HepG2 (cell line): ENCODE results near the gene WNT9A. TPM values are rescaled to one million over a fixed set of nuclear protein-coding genes. Genes with fewer than 3 reads are reported as not detected.
A peak's percentile ranks its signal among the peaks of the same experiment; 100 is the strongest.
"Not testable (repeated sequence)": the region's sequence is repeated elsewhere in the genome, so short reads cannot be mapped to it uniquely, and the experiment has no call there.

Experiments used
- ATAC-seq: fragments of 200-7000 bp; cut with Tn5 transposase; 3 replicates; pipeline ENCODE4 v1.9.1; 2020; ENCODE audit warnings: mild to moderate bottlenecking, moderate library complexity
- BruUV-seq: library from RNA; stranded (reverse); fragments of 400-500 nt; replicated peaks from 2 replicates; lab custom pipeline; 2021; lab: Mats Ljungman, UMichigan
- CTCF ChIA-PET: fragments of 300-600 bp; formaldehyde crosslinking; extraction: SDS; loops from one replicate; lab custom pipeline; 2021; ENCODE audit warnings: low total read pairs, inconsistent platforms, low intra/inter-chr PET ratio; lab: Yijun Ruan, JAX
- POLR2A ChIA-PET: fragments of 350-600 bp; sonication (Branson Sonifier 250); formaldehyde crosslinking; loops from one replicate; lab custom pipeline; 2020; ENCODE audit warnings: antibody characterized with exemption, inconsistent platforms; lab: Yijun Ruan, JAX
- DNase-seq: peaks from one replicate; pipeline ENCODE4 v3.0.0-alpha.2; 2015; ENCODE audit warnings: low spot score
- FAIRE-seq: peaks from 3 replicates; lab custom pipeline; 2011; peaks lifted over from hg19 to GRCh38; lab: Jason Lieb, UNC
- H2AFZ ChIP-seq: one replicate; pipeline ENCODE4 v1.6.1; 2011; ENCODE audit warnings: low read length, inconsistent platforms
- H3K27ac ChIP-seq: fragments of 300-600 bp; 3 replicates; pipeline ENCODE4 v1.8.0; 2011; ENCODE audit warnings: mixed run types, mild to moderate bottlenecking, mixed read lengths, low read length, inconsistent platforms; ENCODE audit not compliant: insufficient read depth; ENCODE audit errors: extremely low read length
- H3K27me3 ChIP-seq, 2 experiments: fragments of 200-600 bp in 1 of 2; 2 replicates in 1 of 2; 3 replicates in 1 of 2; pipeline versions ENCODE4 v1.6.0 to v1.8.0; 2011; ENCODE audit warnings: low read length in 2 of 2, mild to moderate bottlenecking in 2 of 2, moderate library complexity in 2 of 2, inconsistent platforms in 1 of 2; ENCODE audit not compliant: insufficient read depth in 2 of 2, control insufficient read depth in 1 of 2
- H3K36me3 ChIP-seq, 2 experiments: fragments of 200-600 bp in 1 of 2; replicated peaks in 1 of 2; 2 replicates in 1 of 2; 3 replicates in 1 of 2; pipeline versions ENCODE4 v1.5.1 to v1.8.0; 2011; ENCODE audit warnings: low read length in 2 of 2, inconsistent platforms in 1 of 2; ENCODE audit not compliant: insufficient read depth in 2 of 2, control insufficient read depth in 1 of 2
- H3K4me1 ChIP-seq: 2 replicates; pipeline ENCODE4 v1.5.1; 2012; ENCODE audit warnings: low read length, inconsistent platforms; ENCODE audit not compliant: insufficient read depth
- H3K4me2 ChIP-seq: 2 replicates; pipeline ENCODE4 v1.6.0; 2011; ENCODE audit warnings: low read depth, low read length, inconsistent platforms
- H3K4me3 ChIP-seq, 3 experiments: fragments of 200-600 bp in 1 of 3; sonication (generic), shearing (Covaris generic) in 1 of 3; replicated peaks in 1 of 3; 2 replicates each; pipeline ENCODE4 v1.5.1; 2011 to 2016; ENCODE audit warnings: low read length in 3 of 3, inconsistent platforms in 2 of 3, low read depth in 2 of 3, mild to moderate bottlenecking in 2 of 3, control low read depth in 1 of 3, mixed read lengths in 1 of 3; ENCODE audit not compliant: insufficient read depth in 1 of 3
- H3K79me2 ChIP-seq: one replicate; pipeline ENCODE4 v1.6.1; 2011; ENCODE audit warnings: low read length, inconsistent platforms; ENCODE audit not compliant: insufficient read depth
- H3K9ac ChIP-seq: 2 replicates; pipeline ENCODE4 v1.6.0; 2011; ENCODE audit warnings: mild to moderate bottlenecking, low read depth, low read length, inconsistent platforms; ENCODE audit not compliant: insufficient read depth
- H3K9me3 ChIP-seq: 2 replicates; pipeline ENCODE4 v1.5.1; 2012; ENCODE audit warnings: mild to moderate bottlenecking, low read length
- H4K20me1 ChIP-seq: 2 replicates; pipeline ENCODE4 v1.6.0; 2011; ENCODE audit warnings: inconsistent platforms, mild to moderate bottlenecking, low read length, moderate library complexity; ENCODE audit not compliant: insufficient read depth
- SP5 ChIP-seq: IDR thresholded peaks from 2 replicates; pipeline ENCODE4 v1.6.1; 2016; ENCODE audit warnings: low read depth, borderline replicate concordance
- WGBS: methylation state at CpG from one replicate; pipeline ENCODE4 v1.1.6; 2017; ENCODE audit warnings: low lambda C conversion rate; 5-methylcytosine and 5-hydroxymethylcytosine counted together
- in situ Hi-C: cut with HindIII; loops from 2 replicates; pipeline ENCODE4 v1.10.0; 2017; ENCODE audit warnings: low pct_unique_long_range_greater_than_20kb; ENCODE audit not compliant: extremely low pct_ligation_motif_present
- intact Hi-C: fragments of 100-400 bp; cut with micrococcal nuclease; formaldehyde crosslinking; loops from one replicate; pipeline ENCODE4 v1.10.0; 2022; ENCODE audit not compliant: unreplicated experiment
- polyA plus RNA-seq, 8 experiments: library from polyadenylated mRNA; depleted of rRNA in 3 of 8; stranded (reverse) in 7 of 8; unstranded in 1 of 8; fragments of >200 nt; fragmentation: Illumina TruSeq in 4 of 8; extraction: Trizol in 4 of 8; gene quantifications; 2 replicates each; pipeline versions ENCODE4 v1.2.1 to v1.2.3, GENCODE V29; 2011 to 2016; ENCODE audit warnings: low read depth in 4 of 8, missing spikeins in 1 of 8, mixed read lengths in 1 of 8; ENCODE audit not compliant: insufficient read depth in 1 of 8
- total RNA-seq, 5 experiments: library from RNA; depleted of rRNA; stranded (reverse); fragments of >200 nt; fragmentation: Illumina TruSeq; extraction: Trizol; gene quantifications; 2 replicates each; pipeline ENCODE4 v1.2.3, GENCODE V29; 2016; ENCODE audit warnings: low read depth in 1 of 5
- TF ChIP-seq, protein P1 (sequence below): sonication (generic); formaldehyde crosslinking; IDR thresholded peaks from 2 replicates; pipeline ENCODE4 v1.4.0; 2020; ENCODE audit warnings: missing genetic modification reagents
- TF ChIP-seq, protein P2 (sequence below): sonication (generic); formaldehyde crosslinking; IDR thresholded peaks from 2 replicates; pipeline ENCODE4 v1.4.0; 2020; ENCODE audit warnings: missing genetic modification reagents

WNT9A gene
- total and polyA plus RNA-seq, 2 of the 13 experiments (the other 11 are each of a cell fraction or from before 2014, with no cell fraction given), result 0.04 TPM; not detected in 1

DNA sequence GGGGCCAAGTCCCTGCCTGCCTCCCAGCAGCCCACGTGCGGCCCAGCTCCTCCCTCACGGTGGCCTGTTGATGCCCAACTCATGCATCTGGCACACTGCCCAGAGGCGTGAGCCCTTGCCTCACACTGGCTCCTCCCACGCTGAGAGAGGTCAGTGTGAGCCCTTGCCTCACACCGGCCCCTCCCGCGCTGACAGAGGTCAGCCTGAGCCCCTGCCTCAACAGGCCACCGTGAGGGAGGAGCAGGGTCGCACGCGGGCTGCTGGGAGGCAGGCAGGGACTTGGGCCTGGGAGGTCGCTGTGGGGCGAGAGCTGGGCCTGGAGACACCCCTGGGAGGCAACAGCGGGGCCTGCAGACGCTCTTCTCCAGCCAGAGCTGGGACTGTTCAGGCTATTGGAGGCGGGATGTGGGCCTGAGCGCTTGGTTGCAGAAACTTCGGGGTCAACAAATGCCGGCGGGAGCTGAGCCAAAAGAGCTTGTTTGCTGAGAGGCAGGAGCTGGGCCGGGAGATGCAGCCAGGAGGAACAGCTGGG, 25.2 kb upstream of the WNT9A start (continued):
- TF ChIP-seq, protein P1, sequence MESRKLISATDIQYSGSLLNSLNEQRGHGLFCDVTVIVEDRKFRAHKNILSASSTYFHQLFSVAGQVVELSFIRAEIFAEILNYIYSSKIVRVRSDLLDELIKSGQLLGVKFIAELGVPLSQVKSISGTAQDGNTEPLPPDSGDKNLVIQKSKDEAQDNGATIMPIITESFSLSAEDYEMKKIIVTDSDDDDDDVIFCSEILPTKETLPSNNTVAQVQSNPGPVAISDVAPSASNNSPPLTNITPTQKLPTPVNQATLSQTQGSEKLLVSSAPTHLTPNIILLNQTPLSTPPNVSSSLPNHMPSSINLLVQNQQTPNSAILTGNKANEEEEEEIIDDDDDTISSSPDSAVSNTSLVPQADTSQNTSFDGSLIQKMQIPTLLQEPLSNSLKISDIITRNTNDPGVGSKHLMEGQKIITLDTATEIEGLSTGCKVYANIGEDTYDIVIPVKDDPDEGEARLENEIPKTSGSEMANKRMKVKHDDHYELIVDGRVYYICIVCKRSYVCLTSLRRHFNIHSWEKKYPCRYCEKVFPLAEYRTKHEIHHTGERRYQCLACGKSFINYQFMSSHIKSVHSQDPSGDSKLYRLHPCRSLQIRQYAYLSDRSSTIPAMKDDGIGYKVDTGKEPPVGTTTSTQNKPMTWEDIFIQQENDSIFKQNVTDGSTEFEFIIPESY, result 0 out of 2 replicates have a peak, but pooled peaks have one; percentile 51

DNA sequence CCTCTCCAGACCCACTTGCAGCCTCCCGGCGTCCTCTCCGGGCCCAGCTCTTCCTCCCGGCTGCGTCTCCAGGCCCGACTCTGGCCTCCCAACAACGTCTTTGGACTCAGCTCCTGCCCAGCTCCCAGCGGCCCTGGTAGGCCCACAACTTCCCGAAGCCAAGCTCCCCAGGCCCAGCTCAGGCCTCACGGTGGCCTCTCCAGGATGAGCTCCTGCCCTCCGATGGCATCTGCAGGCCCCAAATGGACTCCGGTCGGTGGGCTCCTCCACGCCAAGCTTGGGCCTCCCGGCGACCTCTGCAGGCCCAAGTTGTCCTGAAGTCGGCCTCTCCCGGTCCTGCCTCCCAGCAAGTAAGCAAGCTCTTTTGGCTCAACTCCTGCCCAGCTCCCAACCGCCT, 24.5 kb upstream of the WNT9A start:
- in situ Hi-C loops, H3K27me3 ChIP-seq, DNase-seq, H3K4me1 ChIP-seq, H3K4me2 ChIP-seq, H3K9me3 ChIP-seq, H3K27ac ChIP-seq, BruUV-seq, H4K20me1 ChIP-seq, FAIRE-seq, intact Hi-C loops, ATAC-seq, H3K9ac ChIP-seq, H3K36me3 ChIP-seq, H3K4me3 ChIP-seq, POLR2A ChIA-PET, H3K79me2 ChIP-seq, H2AFZ ChIP-seq, CTCF ChIA-PET: not testable (repeated sequence)
- WGBS, result 92% methylated on average over 6 of the region's 19 CpGs

DNA sequence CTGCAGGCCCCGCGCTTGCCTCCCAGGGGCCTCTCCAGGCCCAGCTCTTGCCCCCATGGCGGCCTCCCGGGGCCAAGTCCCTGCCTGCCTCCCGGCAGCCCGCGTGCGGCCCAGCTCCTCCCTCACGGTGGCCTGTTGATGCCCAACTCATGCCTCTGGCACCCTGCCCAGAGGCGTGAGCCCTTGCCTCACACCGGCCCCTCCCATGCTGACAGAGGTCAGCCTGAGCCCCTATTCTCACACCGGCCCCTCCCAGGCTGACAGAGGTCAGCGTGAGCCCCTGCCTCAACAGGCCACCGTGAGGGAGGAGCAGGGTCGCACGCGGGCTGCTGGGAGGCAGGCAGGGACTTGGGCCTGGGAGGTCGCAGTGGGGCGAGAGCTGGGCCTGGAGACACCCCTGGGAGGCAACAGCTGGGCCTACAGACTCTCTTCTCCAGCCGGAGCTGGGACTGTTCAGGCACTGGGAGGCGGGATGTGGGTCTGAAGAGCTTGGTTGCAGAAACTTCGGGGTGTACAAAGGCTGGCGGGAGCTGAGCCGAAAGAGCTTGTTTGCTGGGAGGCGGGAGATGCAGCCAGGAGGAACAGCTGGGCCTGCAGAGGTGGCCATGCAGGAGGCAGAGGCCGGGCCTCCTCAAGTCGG, 24.0 kb upstream of the WNT9A start:
- CTCF ChIA-PET, H3K9me3 ChIP-seq, H2AFZ ChIP-seq, BruUV-seq, H3K4me2 ChIP-seq, H3K4me1 ChIP-seq, ATAC-seq, H3K9ac ChIP-seq, POLR2A ChIA-PET, H3K79me2 ChIP-seq, in situ Hi-C loops, H3K27me3 ChIP-seq, H4K20me1 ChIP-seq: not testable (repeated sequence)
- TF ChIP-seq SP5 (CRISPR knock-in tag), result 0 out of 2 replicates have a peak, but pooled peaks have one; percentile 13
- TF ChIP-seq, protein P2, sequence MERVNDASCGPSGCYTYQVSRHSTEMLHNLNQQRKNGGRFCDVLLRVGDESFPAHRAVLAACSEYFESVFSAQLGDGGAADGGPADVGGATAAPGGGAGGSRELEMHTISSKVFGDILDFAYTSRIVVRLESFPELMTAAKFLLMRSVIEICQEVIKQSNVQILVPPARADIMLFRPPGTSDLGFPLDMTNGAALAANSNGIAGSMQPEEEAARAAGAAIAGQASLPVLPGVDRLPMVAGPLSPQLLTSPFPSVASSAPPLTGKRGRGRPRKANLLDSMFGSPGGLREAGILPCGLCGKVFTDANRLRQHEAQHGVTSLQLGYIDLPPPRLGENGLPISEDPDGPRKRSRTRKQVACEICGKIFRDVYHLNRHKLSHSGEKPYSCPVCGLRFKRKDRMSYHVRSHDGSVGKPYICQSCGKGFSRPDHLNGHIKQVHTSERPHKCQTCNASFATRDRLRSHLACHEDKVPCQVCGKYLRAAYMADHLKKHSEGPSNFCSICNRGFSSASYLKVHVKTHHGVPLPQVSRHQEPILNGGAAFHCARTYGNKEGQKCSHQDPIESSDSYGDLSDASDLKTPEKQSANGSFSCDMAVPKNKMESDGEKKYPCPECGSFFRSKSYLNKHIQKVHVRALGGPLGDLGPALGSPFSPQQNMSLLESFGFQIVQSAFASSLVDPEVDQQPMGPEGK (CRISPR knock-in tag), result peak; percentile 13; the same call in 1 of the 2 replicates
- TF ChIP-seq, protein P1, result peak; percentile 50; the same call in 1 of the 2 replicates
- TF ChIP-seq, all 625 proteins: peak for 3; not testable (repeated sequence) for 622
- FAIRE-seq, H3K27ac ChIP-seq, DNase-seq, H3K4me3 ChIP-seq, H3K36me3 ChIP-seq, intact Hi-C loops: not testable (repeated sequence)
- 100% methylated on average over 1 of the region's 27 CpGs for WGBS
